T-helper 1 cell treated with Interleukin-12 subunit alpha and Interleukin-12 subunit beta and Interleukin-4 antibody, amounts not matched to agents 30 ng/mL and 1 ng/mL, for 36 hours (primary cell): ENCODE results near the gene WAS. TPM values are rescaled to one million over a fixed set of nuclear protein-coding genes. Genes with fewer than 3 reads are reported as not detected.

ENCODE experiments used
- total RNA-seq: library from RNA; stranded (reverse); gene quantifications from 2 replicates; pipeline ENCODE4 v1.2.3, GENCODE V29; 2022

Gene WAS
- total RNA-seq, 1 donor from 2014 or later = 162 TPM

Other genes with a start within 250 kb of the WAS start
- gene SLC38A5, start 213.5 kb upstream of the WAS start, total RNA-seq = 73.9 and 93.1 TPM in 2 replicates
- 66.3 and 70.4 TPM in 2 replicates for gene FTSJ1, start 207.6 kb upstream of the WAS start, total RNA-seq
- 19.1 and 21.3 TPM in 2 replicates for gene PORCN, start 174.8 kb upstream of the WAS start, total RNA-seq
- 226 and 227 TPM in 2 replicates for gene EBP, start 162.0 kb upstream of the WAS start, total RNA-seq
- 20.1 and 22.4 TPM in 2 replicates for gene TBC1D25, start 144.1 kb upstream of the WAS start, total RNA-seq
- gene RBM3, start 109.3 kb upstream of the WAS start, total RNA-seq = 343 and 349 TPM in 2 replicates
- gene WDR13, start 86.3 kb upstream of the WAS start, total RNA-seq = 50.0 and 55.0 TPM in 2 replicates
- gene SUV39H1, start 12.9 kb downstream of the WAS start, total RNA-seq = 21.7 and 25.0 TPM in 2 replicates
- gene GLOD5, start 77.9 kb downstream of the WAS start, total RNA-seq = not detected in 2 replicates
- not detected in 2 replicates for gene GATA1, start 102.8 kb downstream of the WAS start, total RNA-seq
- 83.1 and 87.3 TPM in 2 replicates for gene HDAC6, start 118.3 kb downstream of the WAS start, total RNA-seq
- not detected in 2 replicates for gene ERAS, start 142.7 kb downstream of the WAS start, total RNA-seq
- 0.56 and 0.78 TPM in 2 replicates for gene PCSK1N, start 151.8 kb downstream of the WAS start, total RNA-seq
- 48.0 and 49.4 TPM in 2 replicates for gene TIMM17B, start 214.0 kb downstream of the WAS start, total RNA-seq
- 88.9 and 92.0 TPM in 2 replicates for gene PQBP1, start 214.1 kb downstream of the WAS start, total RNA-seq
- 22.8 and 25.6 TPM in 2 replicates for gene SLC35A2, start 227.8 kb downstream of the WAS start, total RNA-seq
- 342 and 350 TPM in 2 replicates for gene PIM2, start 235.2 kb downstream of the WAS start, total RNA-seq